Spleen (tissue), 7 donors: Measurements from ENCODE around the gene LDLRAD4.

ENCODE experiments used
- POLR2A ChIP-seq, 3 donors: fragments of 450-650 bp; IDR thresholded peaks; one replicate each; pipeline ENCODE4 v1.5.1; 2017; ENCODE audit warnings: antibody characterized with exemption in 3 of 3, mild to moderate bottlenecking in 1 of 3
- POLR2AphosphoS5 ChIP-seq, 3 donors: sonication (generic); formaldehyde crosslinking; IDR thresholded peaks; one replicate each; pipeline ENCODE4 v1.5.1; 2017; ENCODE audit warnings: antibody characterized with exemption in 3 of 3
- TF ChIP-seq, protein P1 (sequence below), 11 experiments: fragments of 200-600 bp in 7 of 11; fragments of 450-650 bp in 4 of 11; sonication (generic) in 4 of 11; IDR thresholded peaks in 8 of 11; conservative IDR thresholded peaks in 3 of 11; 1 replicate in 7 of 11; 2 replicates in 4 of 11; pipeline versions ENCODE4 v1.4.0 to v1.8.0; 2016 to 2021; ENCODE audit warnings: antibody characterized with exemption in 11 of 11, inconsistent platforms in 4 of 11, mild to moderate bottlenecking in 1 of 11
- donor health status: DM: no; HTN: no; CAD: no; lungs with moderate emphysema.
- donor health status: DM: no; HTN: no; CAD: no.
- donor health status: DM: no; HTN: no; CAD: no.

- TF ChIP-seq POLR2A (IDR thresholded peaks at IDR 0.05) (no peak), POLR2AphosphoS5 (IDR thresholded peaks at IDR 0.05) (peak in 1 of 3 donors; percentile 66)
- TF ChIP-seq, protein P1, sequence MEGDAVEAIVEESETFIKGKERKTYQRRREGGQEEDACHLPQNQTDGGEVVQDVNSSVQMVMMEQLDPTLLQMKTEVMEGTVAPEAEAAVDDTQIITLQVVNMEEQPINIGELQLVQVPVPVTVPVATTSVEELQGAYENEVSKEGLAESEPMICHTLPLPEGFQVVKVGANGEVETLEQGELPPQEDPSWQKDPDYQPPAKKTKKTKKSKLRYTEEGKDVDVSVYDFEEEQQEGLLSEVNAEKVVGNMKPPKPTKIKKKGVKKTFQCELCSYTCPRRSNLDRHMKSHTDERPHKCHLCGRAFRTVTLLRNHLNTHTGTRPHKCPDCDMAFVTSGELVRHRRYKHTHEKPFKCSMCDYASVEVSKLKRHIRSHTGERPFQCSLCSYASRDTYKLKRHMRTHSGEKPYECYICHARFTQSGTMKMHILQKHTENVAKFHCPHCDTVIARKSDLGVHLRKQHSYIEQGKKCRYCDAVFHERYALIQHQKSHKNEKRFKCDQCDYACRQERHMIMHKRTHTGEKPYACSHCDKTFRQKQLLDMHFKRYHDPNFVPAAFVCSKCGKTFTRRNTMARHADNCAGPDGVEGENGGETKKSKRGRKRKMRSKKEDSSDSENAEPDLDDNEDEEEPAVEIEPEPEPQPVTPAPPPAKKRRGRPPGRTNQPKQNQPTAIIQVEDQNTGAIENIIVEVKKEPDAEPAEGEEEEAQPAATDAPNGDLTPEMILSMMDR (IDR thresholded peaks at IDR 0.05 in 8 of 11, conservative IDR thresholded peaks at IDR 0.05 in 3 of 11), result no peak
Measured at GRCh38 chr18:13539050-13539449, 320.5 kb downstream of the LDLRAD4 start.
